Measurements from ENCODE around the gene RPS27.

- TF ChIP-seq CTCF (IDR thresholded peaks at IDR 0.05) (no peak), POLR2A (IDR thresholded peaks at IDR 0.05) (peak in 1 of 2 donors; percentile 7), POLR2AphosphoS5 (IDR thresholded peaks at IDR 0.05; ENCODE audit: insufficient read depth in 1 of 2, low read depth in 1 of 2) (peak in 1 of 2 donors; percentile 42)
Measured at GRCh38 chr1:153985341-153985912, 5.1 kb upstream of the RPS27 start.

Data from vagina (tissue), 2 donors.